ENCODE results near the gene SELENOF.

- no peak for TF ChIP-seq CTCF (IDR thresholded peaks at IDR 0.05)
- no peak for TF ChIP-seq POLR2A (IDR thresholded peaks at IDR 0.05)
These were observed 28.8 kb upstream of the SELENOF start for GRCh38 chr1:86942743-86943142.
